Measurements from ENCODE around the gene DVL1.

- TF ChIP-seq, protein P1, sequence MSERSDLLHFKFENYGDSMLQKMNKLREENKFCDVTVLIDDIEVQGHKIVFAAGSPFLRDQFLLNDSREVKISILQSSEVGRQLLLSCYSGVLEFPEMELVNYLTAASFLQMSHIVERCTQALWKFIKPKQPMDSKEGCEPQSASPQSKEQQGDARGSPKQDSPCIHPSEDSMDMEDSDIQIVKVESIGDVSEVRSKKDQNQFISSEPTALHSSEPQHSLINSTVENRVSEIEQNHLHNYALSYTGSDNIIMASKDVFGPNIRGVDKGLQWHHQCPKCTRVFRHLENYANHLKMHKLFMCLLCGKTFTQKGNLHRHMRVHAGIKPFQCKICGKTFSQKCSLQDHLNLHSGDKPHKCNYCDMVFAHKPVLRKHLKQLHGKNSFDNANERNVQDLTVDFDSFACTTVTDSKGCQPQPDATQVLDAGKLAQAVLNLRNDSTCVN (CRISPR knock-in tag; IDR thresholded peaks at IDR 0.05; ENCODE audit: borderline replicate concordance), result no peak
- TF ChIP-seq HMGA1 (CRISPR knock-in tag; conservative IDR thresholded peaks at IDR 0.05), result no peak
- no peak for TF ChIP-seq NFIC (IDR thresholded peaks at IDR 0.05; ENCODE audit: low read length)
- no peak for TF ChIP-seq RFX3 (CRISPR knock-in tag; IDR thresholded peaks at IDR 0.05)
- no peak for TF ChIP-seq ZNF75D (CRISPR knock-in tag; IDR thresholded peaks at IDR 0.05; ENCODE audit: borderline replicate concordance)
Observed at GRCh38 chr1:1343811-1344421, 5.3 kb downstream of the DVL1 start.

All from HepG2 (cell line).